ENCODE measurements around the gene MRAS. TPM values are rescaled to one million over a fixed set of nuclear protein-coding genes. Genes with fewer than 3 reads are reported as not detected.

MRAS gene
- total RNA-seq, 1 experiment from 2014 or later: 2.4 TPM

DNA sequence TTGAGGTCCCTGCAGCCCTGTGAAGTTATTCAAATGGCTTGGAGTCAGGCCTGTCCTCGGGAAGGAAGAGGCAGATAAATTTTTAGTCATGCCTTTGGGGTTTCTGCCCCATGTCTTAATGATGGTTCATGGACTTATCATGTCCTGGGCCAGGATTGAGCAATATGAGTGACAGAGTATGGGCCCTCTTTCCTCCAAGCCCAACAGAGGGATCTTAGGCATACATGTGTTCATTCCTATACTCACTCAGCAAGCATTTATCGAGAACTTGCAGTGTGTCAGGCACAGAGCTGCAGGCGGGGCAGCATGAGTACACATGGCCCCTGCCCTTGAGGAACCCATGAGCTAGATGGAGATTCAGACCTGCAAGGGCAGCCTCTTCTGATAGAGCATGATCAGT is 92.2 kb downstream of the MRAS start:
- Histone ChIP-seq H3K79me2 (ENCODE audit: low read depth) (no peaks in the 10 kb centered on the region), H3K4me3 (no peak overlapping the region), H3F3A (ENCODE audit: insufficient read depth, low read depth) (no peaks in the 10 kb centered on the region), H4K20me1 (ENCODE audit: insufficient read depth) (no peaks in the 10 kb centered on the region), H3K4me1 (replicated peaks; ENCODE audit: insufficient read depth) (no peaks in the 10 kb centered on the region), H3K27me3 (ENCODE audit: insufficient read depth, low read depth) (no peaks in the 10 kb centered on the region), H3K27ac (no peak overlapping the region), H3K36me3 (ENCODE audit: low read depth) (no peaks in the 10 kb centered on the region), H3K4me2 (no peak overlapping the region), H3K9me3 (ENCODE audit: insufficient read depth, low read depth) (no peaks in the 10 kb centered on the region), H3K9me2 (ENCODE audit: insufficient read depth) (no peaks in the 10 kb centered on the region), H2AFZ (no peak overlapping the region)
- POLR2A ChIA-PET (ENCODE audit: unreplicated experiment): no interaction called here
- intact Hi-C loops (cut with micrococcal nuclease; ENCODE audit: unreplicated experiment): no loop called here
- no TSS peak for BruUV-seq (replicated peaks)
- no peak for DNase-seq
- TF ChIP-seq EZH2 (IDR thresholded peaks at IDR 0.05; ENCODE audit: low read depth): no peak
- TF ChIP-seq, protein P1, sequence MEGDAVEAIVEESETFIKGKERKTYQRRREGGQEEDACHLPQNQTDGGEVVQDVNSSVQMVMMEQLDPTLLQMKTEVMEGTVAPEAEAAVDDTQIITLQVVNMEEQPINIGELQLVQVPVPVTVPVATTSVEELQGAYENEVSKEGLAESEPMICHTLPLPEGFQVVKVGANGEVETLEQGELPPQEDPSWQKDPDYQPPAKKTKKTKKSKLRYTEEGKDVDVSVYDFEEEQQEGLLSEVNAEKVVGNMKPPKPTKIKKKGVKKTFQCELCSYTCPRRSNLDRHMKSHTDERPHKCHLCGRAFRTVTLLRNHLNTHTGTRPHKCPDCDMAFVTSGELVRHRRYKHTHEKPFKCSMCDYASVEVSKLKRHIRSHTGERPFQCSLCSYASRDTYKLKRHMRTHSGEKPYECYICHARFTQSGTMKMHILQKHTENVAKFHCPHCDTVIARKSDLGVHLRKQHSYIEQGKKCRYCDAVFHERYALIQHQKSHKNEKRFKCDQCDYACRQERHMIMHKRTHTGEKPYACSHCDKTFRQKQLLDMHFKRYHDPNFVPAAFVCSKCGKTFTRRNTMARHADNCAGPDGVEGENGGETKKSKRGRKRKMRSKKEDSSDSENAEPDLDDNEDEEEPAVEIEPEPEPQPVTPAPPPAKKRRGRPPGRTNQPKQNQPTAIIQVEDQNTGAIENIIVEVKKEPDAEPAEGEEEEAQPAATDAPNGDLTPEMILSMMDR (conservative IDR thresholded peaks at IDR 0.05): no peak
- CTCF ChIA-PET: no interaction called here

DNA sequence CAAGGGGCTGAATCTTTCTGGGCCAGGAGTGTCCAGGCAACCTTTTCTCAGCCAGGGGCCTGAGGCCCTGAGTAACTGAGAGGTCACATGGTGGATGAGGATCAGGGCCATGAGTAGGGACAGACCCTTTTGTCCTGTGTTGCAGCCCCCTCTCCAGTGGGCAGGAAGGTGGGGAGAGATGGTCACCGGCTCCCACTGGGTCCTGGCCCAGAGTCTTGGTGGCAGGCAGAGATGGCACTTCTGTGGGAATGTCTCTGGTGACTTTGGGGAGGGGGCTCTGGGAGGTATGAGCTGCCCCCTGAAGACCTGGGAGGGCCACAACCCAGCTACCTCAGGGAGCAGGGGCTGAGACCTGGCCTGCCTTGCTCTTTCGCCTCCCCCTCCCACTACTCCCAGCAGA is 92.9 kb downstream of the MRAS start:
- no peaks in the 10 kb centered on the region for H4K20me1 ChIP-seq (ENCODE audit: insufficient read depth)
- no peak for DNase-seq
- no peak overlapping the region for H2AFZ ChIP-seq
- intact Hi-C loops (cut with micrococcal nuclease; ENCODE audit: unreplicated experiment): no loop called here
- no peaks in the 10 kb centered on the region for H3K36me3 ChIP-seq (ENCODE audit: low read depth)
- ChIA-PET POLR2A (ENCODE audit: unreplicated experiment) (no interaction called here), CTCF (no interaction called here)
- H3K4me2 ChIP-seq: no peak overlapping the region
- H3K27me3 ChIP-seq (ENCODE audit: insufficient read depth, low read depth): no peaks in the 10 kb centered on the region
- H3K9me2 ChIP-seq (ENCODE audit: insufficient read depth): no peaks in the 10 kb centered on the region
- H3F3A ChIP-seq (ENCODE audit: insufficient read depth, low read depth): no peaks in the 10 kb centered on the region
- BruUV-seq (replicated peaks): no TSS peak
- H3K4me1 ChIP-seq (replicated peaks; ENCODE audit: insufficient read depth): no peaks in the 10 kb centered on the region
- TF ChIP-seq EZH2 (IDR thresholded peaks at IDR 0.05; ENCODE audit: low read depth): no peak
- TF ChIP-seq, protein P1 (conservative IDR thresholded peaks at IDR 0.05): no peak
- no peak overlapping the region for H3K27ac ChIP-seq
- no peak overlapping the region for H3K4me3 ChIP-seq
- H3K79me2 ChIP-seq (ENCODE audit: low read depth): no peaks in the 10 kb centered on the region
- no peaks in the 10 kb centered on the region for H3K9me3 ChIP-seq (ENCODE audit: insufficient read depth, low read depth)

DNA sequence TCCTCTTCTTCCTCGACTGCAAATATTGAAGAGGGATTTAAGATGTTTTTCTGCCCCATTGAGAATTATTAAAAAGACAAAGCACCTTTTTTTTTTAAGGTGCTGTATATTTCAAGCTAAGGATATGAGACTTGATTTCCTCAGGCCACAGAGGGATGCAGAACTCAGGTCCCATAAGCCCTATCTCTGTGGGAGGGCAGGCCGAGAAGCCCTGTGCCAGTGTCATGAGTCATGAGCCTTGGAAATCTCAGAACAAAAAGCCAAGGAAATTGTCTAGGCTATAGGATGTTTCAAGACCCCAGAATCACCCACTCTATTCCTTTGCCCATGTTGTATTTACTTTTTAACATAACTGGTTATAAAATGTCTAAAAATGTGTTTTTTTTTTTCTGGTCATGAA is 93.4 kb downstream of the MRAS start:
- no peak for DNase-seq
- TF ChIP-seq, protein P1 (conservative IDR thresholded peaks at IDR 0.05): no peak
- no peak for TF ChIP-seq EZH2 (IDR thresholded peaks at IDR 0.05; ENCODE audit: low read depth)

More for the DNA sequence above, 93.4 kb downstream of the MRAS start:
- no peaks in the 10 kb centered on the region for H4K20me1 ChIP-seq (ENCODE audit: insufficient read depth)
- no peaks in the 10 kb centered on the region for H3K36me3 ChIP-seq (ENCODE audit: low read depth)
- H3K9me3 ChIP-seq (ENCODE audit: insufficient read depth, low read depth): no peaks in the 10 kb centered on the region
- POLR2A ChIA-PET (ENCODE audit: unreplicated experiment): no interaction called here
- no peak overlapping the region for H3K4me2 ChIP-seq
- H3F3A ChIP-seq (ENCODE audit: insufficient read depth, low read depth): no peaks in the 10 kb centered on the region
- H2AFZ ChIP-seq: no peak overlapping the region
- no peak overlapping the region for H3K4me3 ChIP-seq
- no peak overlapping the region for H3K27ac ChIP-seq
- no peaks in the 10 kb centered on the region for H3K9me2 ChIP-seq (ENCODE audit: insufficient read depth)
- no TSS peak for BruUV-seq (replicated peaks)
- H3K4me1 ChIP-seq (replicated peaks; ENCODE audit: insufficient read depth): no peaks in the 10 kb centered on the region
- intact Hi-C loops (cut with micrococcal nuclease; ENCODE audit: unreplicated experiment): loop anchor here (1.0 kb wide), 1 partner anchor 7 kb away; the partner anchor contains the start of gene ESYT3
- CTCF ChIA-PET: no interaction called here
- H3K79me2 ChIP-seq (ENCODE audit: low read depth): no peaks in the 10 kb centered on the region
- no peaks in the 10 kb centered on the region for H3K27me3 ChIP-seq (ENCODE audit: insufficient read depth, low read depth)
